Transverse colon (tissue), 4 donors: ENCODE data around the gene MAD2L1BP. TPM values are rescaled to one million over a fixed set of nuclear protein-coding genes. Genes with fewer than 3 reads are reported as not detected.
"Not testable (repeated sequence)": the region's sequence is repeated elsewhere in the genome, so short reads cannot be mapped to it uniquely, and the experiment has no call there.

ENCODE experiments used
- DNase-seq: peaks from one replicate; pipeline ENCODE4 v3.0.0-alpha.2; 2019
- H3K27ac ChIP-seq, 4 donors: fragments of 200-600 bp; sonication (generic); 2 replicates each; pipeline ENCODE4 v1.5.1; 2016 to 2018; ENCODE audit warnings: inconsistent platforms in 4 of 4
- H3K27me3 ChIP-seq: fragments of 200-600 bp; sonication (generic); 2 replicates; pipeline ENCODE4 v1.5.1; 2017; ENCODE audit warnings: inconsistent platforms
- H3K36me3 ChIP-seq, 4 donors: fragments of 200-600 bp; sonication (generic); 2 replicates each; pipeline ENCODE4 v1.5.1; 2017 to 2019; ENCODE audit warnings: inconsistent platforms in 4 of 4
- H3K4me1 ChIP-seq, 4 donors: fragments of 200-600 bp; sonication (generic); 2 replicates each; pipeline ENCODE4 v1.5.1; 2017 to 2020; ENCODE audit warnings: inconsistent platforms in 4 of 4
- H3K4me3 ChIP-seq, 4 donors: fragments of 200-600 bp; sonication (generic); 1 replicate in 1 of 4; 2 replicates in 3 of 4; pipeline versions ENCODE4 v1.5.1 to v1.6.1; 2017 to 2019; ENCODE audit warnings: inconsistent platforms in 4 of 4
- H3K9me3 ChIP-seq, 2 donors: fragments of 200-600 bp; sonication (generic); 2 replicates each; pipeline ENCODE4 v1.5.1; 2017 to 2019; ENCODE audit warnings: inconsistent platforms in 2 of 2
- EP300 ChIP-seq: sonication (generic); formaldehyde crosslinking; IDR thresholded peaks from one replicate; pipeline ENCODE4 v1.6.1; 2017; ENCODE audit warnings: antibody characterized with exemption, low read depth
- POLR2A ChIP-seq: fragments of 450-650 bp; IDR thresholded peaks from one replicate; pipeline ENCODE4 v1.6.1; 2016; ENCODE audit warnings: antibody characterized with exemption, mild to moderate bottlenecking, moderate library complexity
- POLR2AphosphoS5 ChIP-seq, 3 donors: sonication (generic); formaldehyde crosslinking; IDR thresholded peaks; one replicate each; pipeline ENCODE4 v1.6.1; 2016; ENCODE audit warnings: antibody characterized with exemption in 3 of 3
- WGBS, 2 donors: methylation state at CpG; one replicate each; pipeline ENCODE4 v1.1.5; 2018; ENCODE audit warnings: low coverage in 1 of 2; 5-methylcytosine and 5-hydroxymethylcytosine counted together
- in situ Hi-C, 4 donors: fragments of 200-750 bp; cut with MboI; loops; one replicate each; pipeline versions ENCODE4 v1.15.0 to v1.15.1; 2017; ENCODE audit warnings: low sequenced_read_pairs in 3 of 4, low pct_ligation_motif_present in 1 of 4, low pct_unique_long_range_greater_than_20kb in 1 of 4
- intact Hi-C: fragments of 100-400 bp; cut with DNase I; formaldehyde crosslinking; loops from one replicate; pipeline ENCODE4 v1.15.1; 2023; ENCODE audit warnings: low total_unique reads
- total RNA-seq, 4 donors: library from RNA; depleted of rRNA; stranded (reverse); fragments of >200 nt; gene quantifications; one replicate each; pipeline ENCODE4 v1.1.0, GENCODE V29; 2016
- TF ChIP-seq, protein P1 (sequence below), 5 experiments: fragments of 200-600 bp in 3 of 5; fragments of 450-650 bp in 2 of 5; sonication (generic) in 3 of 5; IDR thresholded peaks; 1 replicate in 2 of 5; 2 replicates in 3 of 5; pipeline ENCODE4 v1.5.1; 2016 to 2017; ENCODE audit warnings: antibody characterized with exemption in 5 of 5, inconsistent platforms in 3 of 5, mild to moderate bottlenecking in 2 of 5, moderate library complexity in 1 of 5

Gene MAD2L1BP
- total RNA-seq, 4 donors from 2014 or later, result 10.0 to 61.0 (median 42.4) TPM

- in situ Hi-C loops, result no loop called here
- Histone ChIP-seq H3K4me1 (peaks cover 14 to 38% (median 27%) of the 10 kb centered on the region in 4 donors), H3K27ac (peak overlapping the region in 3 of 4 donors; percentile 97 to 100 (median 100)), H3K4me3 (no peak overlapping the region), H3K27me3 (no peaks in the 10 kb centered on the region), H3K36me3 (no peaks in the 10 kb centered on the region), H3K9me3 (no peaks in the 10 kb centered on the region)
- no peak for DNase-seq
- TF ChIP-seq EP300, result no peak
- TF ChIP-seq, protein P1, sequence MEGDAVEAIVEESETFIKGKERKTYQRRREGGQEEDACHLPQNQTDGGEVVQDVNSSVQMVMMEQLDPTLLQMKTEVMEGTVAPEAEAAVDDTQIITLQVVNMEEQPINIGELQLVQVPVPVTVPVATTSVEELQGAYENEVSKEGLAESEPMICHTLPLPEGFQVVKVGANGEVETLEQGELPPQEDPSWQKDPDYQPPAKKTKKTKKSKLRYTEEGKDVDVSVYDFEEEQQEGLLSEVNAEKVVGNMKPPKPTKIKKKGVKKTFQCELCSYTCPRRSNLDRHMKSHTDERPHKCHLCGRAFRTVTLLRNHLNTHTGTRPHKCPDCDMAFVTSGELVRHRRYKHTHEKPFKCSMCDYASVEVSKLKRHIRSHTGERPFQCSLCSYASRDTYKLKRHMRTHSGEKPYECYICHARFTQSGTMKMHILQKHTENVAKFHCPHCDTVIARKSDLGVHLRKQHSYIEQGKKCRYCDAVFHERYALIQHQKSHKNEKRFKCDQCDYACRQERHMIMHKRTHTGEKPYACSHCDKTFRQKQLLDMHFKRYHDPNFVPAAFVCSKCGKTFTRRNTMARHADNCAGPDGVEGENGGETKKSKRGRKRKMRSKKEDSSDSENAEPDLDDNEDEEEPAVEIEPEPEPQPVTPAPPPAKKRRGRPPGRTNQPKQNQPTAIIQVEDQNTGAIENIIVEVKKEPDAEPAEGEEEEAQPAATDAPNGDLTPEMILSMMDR (IDR thresholded peaks at IDR 0.05), result no peak
- no peak for TF ChIP-seq POLR2AphosphoS5 (IDR thresholded peaks at IDR 0.05)
- TF ChIP-seq POLR2A, result no peak
- intact Hi-C loops, result no loop called here
- WGBS, 2 donors, result 89% methylated on average over 1 of the region's 1 CpG; no CpG with 5 or more reads in 1 of the 2 donors
These were observed 4.5 kb upstream of the MAD2L1BP start for GRCh38 chr6:43630980-43631619.

DNA sequence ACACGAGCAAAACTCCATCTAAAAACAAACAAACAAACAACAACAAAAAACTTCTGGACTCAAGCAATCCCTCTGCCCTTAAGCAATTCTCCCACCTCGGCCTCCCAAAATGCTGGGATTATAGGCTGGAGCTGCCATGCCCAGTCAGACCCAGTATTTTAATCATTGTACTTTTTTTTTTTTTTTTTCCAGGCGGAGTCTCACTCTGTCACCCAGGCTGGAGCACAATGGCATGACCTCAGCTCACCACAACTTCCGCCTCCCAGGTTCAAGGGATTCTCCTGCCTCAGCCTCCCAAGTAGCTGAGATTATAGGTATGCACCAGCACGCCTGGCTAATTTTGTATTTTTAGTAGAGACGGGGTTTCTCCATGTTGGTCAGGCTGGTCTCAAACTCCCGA is 2.6 kb upstream of the MAD2L1BP start:
- intact Hi-C loops, H3K27ac ChIP-seq, DNase-seq, H3K9me3 ChIP-seq, H3K36me3 ChIP-seq, H3K4me3 ChIP-seq, H3K27me3 ChIP-seq, in situ Hi-C loops: not testable (repeated sequence)
- WGBS, 2 donors, result 80 to 87% methylated on average over 5 to 7 of the region's 7 CpGs
- peaks cover 23 to 42% (median 33%) of the 10 kb centered on the region in 4 donors for H3K4me1 ChIP-seq

- peaks cover 26 to 52% (median 39%) of the 10 kb centered on the region in 4 donors for H3K4me1 ChIP-seq
- intact Hi-C loops (no loop called here), in situ Hi-C loops (no loop called here)
- no peak for DNase-seq
- H3K9me3 ChIP-seq, result no peaks in the 10 kb centered on the region
- peak overlapping the region; percentile 87 to 91 (median 90) for H3K27ac ChIP-seq
- H3K4me3 ChIP-seq, result peak overlapping the region in 1 of 4 donors; percentile 97
- TF ChIP-seq EP300 (no peak), POLR2A (no peak), POLR2AphosphoS5 (IDR thresholded peaks at IDR 0.05) (no peak)
- TF ChIP-seq, protein P1 (IDR thresholded peaks at IDR 0.05), result no peak
- no peaks in the 10 kb centered on the region for H3K27me3 ChIP-seq
- 72 to 80% methylated on average over 9 of the region's 9 CpGs for WGBS, 2 donors
- H3K36me3 ChIP-seq, result peaks cover 0 to 2% (median under 1%) of the 10 kb centered on the region in 4 donors
These were observed 837 bp upstream of the MAD2L1BP start for GRCh38 chr6:43634702-43635303.

GRCh38 chr6:43636308-43636659 is 644 bp downstream of the MAD2L1BP start:
- WGBS, 2 donors, result 0 to 8% methylated on average over 5 to 7 of the region's 7 CpGs

More at GRCh38 chr6:43636308-43636659, 644 bp downstream of the MAD2L1BP start:
- peaks cover 0 to 14% (median 6%) of the 10 kb centered on the region in 4 donors for H3K36me3 ChIP-seq
- peaks cover 20 to 46% (median 33%) of the 10 kb centered on the region in 4 donors for H3K4me1 ChIP-seq
- peak overlapping the region; percentile 75 to 97 (median 86) for H3K4me3 ChIP-seq
- in situ Hi-C loops, result no loop called here
- TF ChIP-seq EP300, result no peak
- no peak for TF ChIP-seq POLR2AphosphoS5 (IDR thresholded peaks at IDR 0.05)
- TF ChIP-seq POLR2A, result no peak
- TF ChIP-seq, protein P1 (IDR thresholded peaks at IDR 0.05), result no peak
- intact Hi-C loops, result no loop called here
- DNase-seq, result no peak
- H3K27me3 ChIP-seq, result no peaks in the 10 kb centered on the region
- peak overlapping the region; percentile 87 to 91 (median 90) for H3K27ac ChIP-seq
- H3K9me3 ChIP-seq, result no peaks in the 10 kb centered on the region
